ENCODE results near the gene PSENEN.
"Not testable (repeated sequence)": the region's sequence is repeated elsewhere in the genome, so short reads cannot be mapped to it uniquely, and the experiment has no call there.

The PSENEN gene

GRCh38 chr19:35787227-35787799 lies 41.9 kb downstream of the PSENEN start:
- DNase-seq, result no peak

- no peak for DNase-seq
Measured at GRCh38 chr19:35788205-35788960, 42.9 kb downstream of the PSENEN start.

GRCh38 chr19:35789195-35789977 lies 43.9 kb downstream of the PSENEN start:
- no peak for DNase-seq

- DNase-seq, result no peak
Measured at GRCh38 chr19:35789978-35790944, 44.8 kb downstream of the PSENEN start.

GRCh38 chr19:35790981-35791813 lies 45.7 kb downstream of the PSENEN start:
- DNase-seq, result no peak

GRCh38 chr19:35791814-35792279 lies 46.4 kb downstream of the PSENEN start:
- no peak for DNase-seq

- no peak for DNase-seq
Measured at GRCh38 chr19:35792312-35792711, 46.9 kb downstream of the PSENEN start.

- DNase-seq, result no peak
Measured at GRCh38 chr19:35792888-35793287, 47.4 kb downstream of the PSENEN start.

- no peak for DNase-seq
Measured at GRCh38 chr19:35793381-35794165, 48.1 kb downstream of the PSENEN start.

GRCh38 chr19:35795564-35795963 lies 50.1 kb downstream of the PSENEN start:
- DNase-seq, result not testable (repeated sequence)

Measured in amygdala (tissue), 56 donors.